Fibroblast of the aortic adventitia (primary cell): ENCODE measurements around the gene ESPN. TPM values are rescaled to one million over a fixed set of nuclear protein-coding genes. Genes with fewer than 3 reads are reported as not detected.

Experiments
- DNase-seq: peaks from one replicate; pipeline ENCODE4 v3.0.0-alpha.2; 2010; ENCODE audit warnings: low read depth
- H3K4me3 ChIP-seq: 2 replicates; pipeline ENCODE4 v1.5.1; 2011; ENCODE audit warnings: low read depth, mild to moderate bottlenecking, control low read depth, low read length, moderate library complexity
- CTCF ChIP-seq: IDR thresholded peaks from 2 replicates; pipeline ENCODE4 v1.5.1; 2011; ENCODE audit warnings: mild to moderate bottlenecking, low read length, control low read depth, inconsistent platforms; ENCODE audit not compliant: insufficient read depth
- total RNA-seq: library from RNA; depleted of rRNA; stranded (reverse); fragments of >200 nt; gene quantifications from 2 replicates; pipeline ENCODE4 v1.2.3, GENCODE V29; 2012; ENCODE audit warnings: low replicate concordance

ESPN gene
- total RNA-seq, 1 donor: not detected

- H3K4me3 ChIP-seq: no peak overlapping the region
- no peak for TF ChIP-seq CTCF
- DNase-seq: no peak
Measured at GRCh38 chr1:6504887-6505286, 80.3 kb downstream of the ESPN start.

- TF ChIP-seq CTCF: no peak
- H3K4me3 ChIP-seq: no peak overlapping the region
- no peak for DNase-seq
Measured at GRCh38 chr1:6505367-6506209, 81.0 kb downstream of the ESPN start.

- no peak for TF ChIP-seq CTCF
- no peak overlapping the region for H3K4me3 ChIP-seq
- no peak for DNase-seq
Measured at GRCh38 chr1:6506210-6507036, 81.8 kb downstream of the ESPN start.

GRCh38 chr1:6507037-6507428 is 82.5 kb downstream of the ESPN start:
- H3K4me3 ChIP-seq: no peak overlapping the region
- no peak for TF ChIP-seq CTCF
- no peak for DNase-seq

- DNase-seq: peak; percentile 38
- H3K4me3 ChIP-seq: no peak overlapping the region
- no peak for TF ChIP-seq CTCF
Measured at GRCh38 chr1:6507461-6507911, 82.9 kb downstream of the ESPN start.

- H3K4me3 ChIP-seq: no peak overlapping the region
- no peak for TF ChIP-seq CTCF
- DNase-seq: no peak
Measured at GRCh38 chr1:6508154-6508815, 83.7 kb downstream of the ESPN start.
